A549 (cell line): Measurements from ENCODE around the gene SELENOM.

Experiments used
- EP300 ChIP-seq, 2 experiments: fragments of >200 bp; sonication (Bioruptor Twin); formaldehyde crosslinking; IDR thresholded peaks; 2 replicates in 1 of 2; 3 replicates in 1 of 2; pipeline ENCODE4 v1.6.1; 2016 to 2017
- RFX5 ChIP-seq: fragments of 450-650 bp; IDR thresholded peaks from 2 replicates; pipeline ENCODE4 v1.7.1; 2014; ENCODE audit warnings: antibody characterized with exemption, mild to moderate bottlenecking, moderate library complexity
- TF ChIP-seq, protein P1 (sequence below): IDR thresholded peaks from 2 replicates; pipeline ENCODE4 v1.6.1; 2012
- TF ChIP-seq, protein P2 (sequence below): fragments of >200 bp; sonication (Bioruptor Twin); formaldehyde crosslinking; IDR thresholded peaks from 3 replicates; pipeline ENCODE4 v1.5.1; 2016

DNA sequence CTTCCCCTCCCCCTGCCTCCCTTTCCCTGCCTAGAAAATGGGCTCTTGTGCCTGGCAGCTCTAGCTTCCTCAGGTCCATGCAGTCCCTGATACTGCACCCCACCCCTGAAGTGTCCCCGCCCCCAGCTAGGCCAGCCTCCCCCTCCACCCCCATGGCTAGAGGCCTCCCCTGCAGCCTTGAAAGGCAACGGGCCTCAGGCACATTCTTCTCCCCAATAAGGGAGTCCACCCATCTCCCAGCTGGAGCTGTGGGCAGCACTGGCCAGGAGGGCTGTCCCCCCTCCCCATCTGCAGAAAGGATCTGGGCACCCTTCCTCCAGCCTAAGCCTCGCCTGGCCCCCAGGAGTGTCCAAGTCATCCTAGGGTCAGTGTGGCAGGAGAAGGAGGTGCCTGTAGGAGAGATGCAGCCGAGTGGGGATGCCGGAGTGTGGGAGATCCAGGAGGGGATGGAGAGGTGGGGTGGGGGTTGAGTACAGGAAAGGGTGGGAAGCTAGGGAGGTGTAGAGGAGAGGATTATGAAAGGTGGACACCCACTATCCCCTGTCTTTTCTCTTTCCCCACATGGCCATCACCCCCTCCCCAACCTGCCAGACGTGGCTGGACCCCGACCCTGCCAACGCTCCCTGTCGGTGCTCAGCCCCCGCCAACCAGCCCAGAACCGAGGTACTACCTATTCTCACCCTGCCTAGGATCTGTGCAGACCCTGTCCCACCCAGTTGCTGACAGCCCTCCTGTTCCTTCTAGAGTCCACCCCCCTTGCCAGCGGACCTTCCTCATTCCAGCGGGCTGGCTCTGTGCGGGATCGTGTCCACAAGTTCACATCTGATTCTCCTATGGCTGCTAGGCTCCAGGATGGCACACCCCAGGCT, 16.9 kb downstream of the SELENOM start:
- TF ChIP-seq, protein P1, sequence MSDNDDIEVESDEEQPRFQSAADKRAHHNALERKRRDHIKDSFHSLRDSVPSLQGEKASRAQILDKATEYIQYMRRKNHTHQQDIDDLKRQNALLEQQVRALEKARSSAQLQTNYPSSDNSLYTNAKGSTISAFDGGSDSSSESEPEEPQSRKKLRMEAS: no peak
- no peak for TF ChIP-seq RFX5
- TF ChIP-seq, protein P2, sequence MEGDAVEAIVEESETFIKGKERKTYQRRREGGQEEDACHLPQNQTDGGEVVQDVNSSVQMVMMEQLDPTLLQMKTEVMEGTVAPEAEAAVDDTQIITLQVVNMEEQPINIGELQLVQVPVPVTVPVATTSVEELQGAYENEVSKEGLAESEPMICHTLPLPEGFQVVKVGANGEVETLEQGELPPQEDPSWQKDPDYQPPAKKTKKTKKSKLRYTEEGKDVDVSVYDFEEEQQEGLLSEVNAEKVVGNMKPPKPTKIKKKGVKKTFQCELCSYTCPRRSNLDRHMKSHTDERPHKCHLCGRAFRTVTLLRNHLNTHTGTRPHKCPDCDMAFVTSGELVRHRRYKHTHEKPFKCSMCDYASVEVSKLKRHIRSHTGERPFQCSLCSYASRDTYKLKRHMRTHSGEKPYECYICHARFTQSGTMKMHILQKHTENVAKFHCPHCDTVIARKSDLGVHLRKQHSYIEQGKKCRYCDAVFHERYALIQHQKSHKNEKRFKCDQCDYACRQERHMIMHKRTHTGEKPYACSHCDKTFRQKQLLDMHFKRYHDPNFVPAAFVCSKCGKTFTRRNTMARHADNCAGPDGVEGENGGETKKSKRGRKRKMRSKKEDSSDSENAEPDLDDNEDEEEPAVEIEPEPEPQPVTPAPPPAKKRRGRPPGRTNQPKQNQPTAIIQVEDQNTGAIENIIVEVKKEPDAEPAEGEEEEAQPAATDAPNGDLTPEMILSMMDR: no peak
- no peak for TF ChIP-seq EP300 (IDR thresholded peaks at IDR 0.05)
